Parathyroid adenoma (tissue), 2 donors: ENCODE results near the gene ANKRD53.

Source experiments
- H2AFZ ChIP-seq: fragments of 300-600 bp; sonication (generic); one replicate; pipeline ENCODE4 v1.7.0; 2017; ENCODE audit warnings: antibody characterized with exemption, mild to moderate bottlenecking
- H3K27ac ChIP-seq: fragments of 300-600 bp; sonication (generic); one replicate; pipeline ENCODE4 v1.7.0; 2017
- H3K27me3 ChIP-seq: fragments of 300-600 bp; sonication (generic); one replicate; pipeline ENCODE4 v1.7.0; 2017; ENCODE audit warnings: low read length; ENCODE audit not compliant: control insufficient read depth, insufficient read depth
- H3K36me3 ChIP-seq: fragments of 300-600 bp; sonication (generic); one replicate; pipeline ENCODE4 v1.7.0; 2017; ENCODE audit warnings: low read length; ENCODE audit not compliant: control insufficient read depth, insufficient read depth
- H3K4me1 ChIP-seq: fragments of 300-600 bp; sonication (generic); one replicate; pipeline ENCODE4 v1.7.0; 2017; ENCODE audit warnings: control low read depth
- H3K4me2 ChIP-seq: fragments of 300-600 bp; sonication (generic); one replicate; pipeline ENCODE4 v1.7.0; 2017; ENCODE audit warnings: low read length
- H3K4me3 ChIP-seq: fragments of 300-600 bp; sonication (generic); one replicate; pipeline ENCODE4 v1.7.0; 2017; ENCODE audit warnings: low read depth, low read length
- H3K79me2 ChIP-seq: fragments of 300-600 bp; sonication (generic); one replicate; pipeline ENCODE4 v1.7.0; 2017; ENCODE audit warnings: control low read depth
- H3K9ac ChIP-seq: fragments of 300-600 bp; sonication (generic); one replicate; pipeline ENCODE4 v1.7.0; 2017; ENCODE audit warnings: mild to moderate bottlenecking
- H3K9me3 ChIP-seq: fragments of 300-600 bp; sonication (generic); one replicate; pipeline ENCODE4 v1.7.0; 2017; ENCODE audit warnings: low read length; ENCODE audit not compliant: control insufficient read depth
- TF ChIP-seq, protein P1 (sequence below): fragments of 300-600 bp; sonication (generic); IDR thresholded peaks from one replicate; pipeline ENCODE4 v1.7.0; 2017; ENCODE audit warnings: antibody characterized with exemption, mild to moderate bottlenecking
- donor health status: primary hyperparathyroidism.

Gene ANKRD53

GRCh38 chr2:70941186-70941585 lies 37.2 kb upstream of the ANKRD53 start:
- no peak overlapping the region for H3K4me3 ChIP-seq
- no peaks in the 10 kb centered on the region for H3K9me3 ChIP-seq
- H3K4me2 ChIP-seq: no peak overlapping the region
- no peaks in the 10 kb centered on the region for H3K4me1 ChIP-seq
- no peak overlapping the region for H3K27ac ChIP-seq
- no peaks in the 10 kb centered on the region for H3K79me2 ChIP-seq
- H3K27me3 ChIP-seq: no peaks in the 10 kb centered on the region
- TF ChIP-seq, protein P1, sequence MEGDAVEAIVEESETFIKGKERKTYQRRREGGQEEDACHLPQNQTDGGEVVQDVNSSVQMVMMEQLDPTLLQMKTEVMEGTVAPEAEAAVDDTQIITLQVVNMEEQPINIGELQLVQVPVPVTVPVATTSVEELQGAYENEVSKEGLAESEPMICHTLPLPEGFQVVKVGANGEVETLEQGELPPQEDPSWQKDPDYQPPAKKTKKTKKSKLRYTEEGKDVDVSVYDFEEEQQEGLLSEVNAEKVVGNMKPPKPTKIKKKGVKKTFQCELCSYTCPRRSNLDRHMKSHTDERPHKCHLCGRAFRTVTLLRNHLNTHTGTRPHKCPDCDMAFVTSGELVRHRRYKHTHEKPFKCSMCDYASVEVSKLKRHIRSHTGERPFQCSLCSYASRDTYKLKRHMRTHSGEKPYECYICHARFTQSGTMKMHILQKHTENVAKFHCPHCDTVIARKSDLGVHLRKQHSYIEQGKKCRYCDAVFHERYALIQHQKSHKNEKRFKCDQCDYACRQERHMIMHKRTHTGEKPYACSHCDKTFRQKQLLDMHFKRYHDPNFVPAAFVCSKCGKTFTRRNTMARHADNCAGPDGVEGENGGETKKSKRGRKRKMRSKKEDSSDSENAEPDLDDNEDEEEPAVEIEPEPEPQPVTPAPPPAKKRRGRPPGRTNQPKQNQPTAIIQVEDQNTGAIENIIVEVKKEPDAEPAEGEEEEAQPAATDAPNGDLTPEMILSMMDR: no peak
- H3K9ac ChIP-seq: no peak overlapping the region
- no peaks in the 10 kb centered on the region for H3K36me3 ChIP-seq
- no peak overlapping the region for H2AFZ ChIP-seq

DNA sequence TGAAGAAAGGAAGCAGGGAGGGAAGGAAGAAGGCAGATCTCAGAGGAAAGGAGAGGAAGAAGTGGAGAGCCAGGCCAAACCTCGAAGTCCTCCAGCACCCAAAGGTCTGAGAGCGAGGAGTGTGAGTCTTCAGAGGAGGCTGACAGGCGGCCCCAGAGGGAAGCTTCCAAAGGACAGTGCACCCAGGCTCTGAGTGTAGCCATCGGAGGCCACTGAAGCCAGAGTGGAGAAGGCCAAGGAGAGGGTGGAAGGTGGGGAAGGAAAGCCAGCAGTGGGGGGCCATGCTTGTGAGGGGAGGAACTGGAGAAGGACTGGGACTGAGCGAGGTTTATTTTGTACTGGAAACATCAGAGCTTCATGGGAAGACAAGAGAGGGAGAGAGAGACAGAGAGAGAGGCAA lies 36.7 kb upstream of the ANKRD53 start:
- no peak overlapping the region for H3K9ac ChIP-seq
- no peaks in the 10 kb centered on the region for H3K27me3 ChIP-seq
- no peaks in the 10 kb centered on the region for H3K4me1 ChIP-seq
- TF ChIP-seq, protein P1: no peak
- H3K4me3 ChIP-seq: no peak overlapping the region
- no peaks in the 10 kb centered on the region for H3K9me3 ChIP-seq
- no peaks in the 10 kb centered on the region for H3K79me2 ChIP-seq
- H3K27ac ChIP-seq: no peak overlapping the region
- H3K36me3 ChIP-seq: no peaks in the 10 kb centered on the region
- no peak overlapping the region for H2AFZ ChIP-seq
- H3K4me2 ChIP-seq: no peak overlapping the region

- no peak overlapping the region for H3K27ac ChIP-seq
Observed at GRCh38 chr2:70942396-70943204, 35.8 kb upstream of the ANKRD53 start.

GRCh38 chr2:70943205-70943871 lies 35.1 kb upstream of the ANKRD53 start:
- no peaks in the 10 kb centered on the region for H3K4me1 ChIP-seq
- H3K36me3 ChIP-seq: no peaks in the 10 kb centered on the region
- H3K27me3 ChIP-seq: no peaks in the 10 kb centered on the region
- no peak overlapping the region for H3K4me3 ChIP-seq
- TF ChIP-seq, protein P1: no peak
- H3K9ac ChIP-seq: no peak overlapping the region
- no peaks in the 10 kb centered on the region for H3K79me2 ChIP-seq
- no peak overlapping the region for H2AFZ ChIP-seq
- no peaks in the 10 kb centered on the region for H3K9me3 ChIP-seq
- H3K27ac ChIP-seq: no peak overlapping the region
- no peak overlapping the region for H3K4me2 ChIP-seq

More at GRCh38 chr2:70942396-70943204, 35.8 kb upstream of the ANKRD53 start:
- Histone ChIP-seq H3K36me3 (no peaks in the 10 kb centered on the region), H2AFZ (no peak overlapping the region), H3K9ac (no peak overlapping the region), H3K9me3 (no peaks in the 10 kb centered on the region), H3K79me2 (no peaks in the 10 kb centered on the region), H3K4me1 (no peaks in the 10 kb centered on the region), H3K27me3 (no peaks in the 10 kb centered on the region), H3K4me3 (no peak overlapping the region), H3K4me2 (no peak overlapping the region)
- TF ChIP-seq, protein P1: no peak
